HEK293 (cell line): ENCODE data around the gene SREBF2.

Source experiments
- CTCF ChIA-PET: fragments of 350-600 bp; formaldehyde crosslinking; extraction: SDS; loops from one replicate; lab custom pipeline; 2021; ENCODE audit warnings: antibody characterized with exemption; lab: Yijun Ruan, JAX
- POLR2A ChIA-PET: fragments of 300-600 bp; formaldehyde crosslinking; extraction: SDS; loops from one replicate; lab custom pipeline; 2020; ENCODE audit warnings: antibody characterized with exemption, inconsistent platforms; lab: Yijun Ruan, JAX
- H3K27ac ChIP-seq: fragments of 200-500 bp; sonication (Bioruptor generic); 2 replicates; pipeline ENCODE4 v1.5.1; 2014; ENCODE audit warnings: low read depth, low read length, control low read depth, inconsistent platforms; ENCODE audit errors: extremely low read depth
- H3K36me3 ChIP-seq, 2 experiments: fragments of 200-500 bp in 1 of 2; sonication (Bioruptor generic) in 1 of 2; 1 replicate in 1 of 2; 2 replicates in 1 of 2; pipeline ENCODE4 v1.5.1; 2014 to 2017; ENCODE audit warnings: inconsistent platforms in 2 of 2, low read length in 2 of 2; ENCODE audit not compliant: control insufficient read depth in 2 of 2, insufficient read depth in 1 of 2
- H3K4me1 ChIP-seq: fragments of 200-500 bp; sonication (Bioruptor generic); 2 replicates; pipeline ENCODE4 v1.5.1; 2014; ENCODE audit warnings: mild to moderate bottlenecking, low read length, inconsistent platforms; ENCODE audit not compliant: control insufficient read depth, insufficient read depth
- H3K4me3 ChIP-seq: 2 replicates; pipeline ENCODE4 v1.5.1; 2011; ENCODE audit warnings: low read depth, mild to moderate bottlenecking, control low read depth, low read length, moderate library complexity
- H3K9me3 ChIP-seq: fragments of 200-500 bp; sonication (Bioruptor generic); 2 replicates; pipeline ENCODE4 v1.5.1; 2014; ENCODE audit warnings: low read depth, low read length, inconsistent platforms; ENCODE audit not compliant: control insufficient read depth, insufficient read depth
- KLF1 ChIP-seq: fragments of 450-650 bp; formaldehyde crosslinking; IDR thresholded peaks from 2 replicates; pipeline ENCODE4 v1.5.1; 2016; ENCODE audit warnings: missing biosample characterization, missing genetic modification characterization
- KLF16 ChIP-seq: fragments of 450-650 bp; formaldehyde crosslinking; IDR thresholded peaks from 2 replicates; pipeline ENCODE4 v1.5.1; 2017; ENCODE audit warnings: missing biosample characterization, missing genetic modification characterization
- OVOL3 ChIP-seq: fragments of 450-650 bp; formaldehyde crosslinking; IDR thresholded peaks from 2 replicates; pipeline ENCODE4 v1.5.1; 2016; ENCODE audit warnings: missing biosample characterization, missing genetic modification characterization
- SCRT1 ChIP-seq: fragments of 450-650 bp; formaldehyde crosslinking; IDR thresholded peaks from 2 replicates; pipeline ENCODE4 v1.5.1; 2016; ENCODE audit warnings: missing biosample characterization, missing genetic modification characterization, borderline replicate concordance
- SCRT2 ChIP-seq: fragments of 450-650 bp; formaldehyde crosslinking; IDR thresholded peaks from 2 replicates; pipeline ENCODE4 v1.5.1; 2016; ENCODE audit warnings: missing biosample characterization, missing genetic modification characterization
- YY1 ChIP-seq: fragments of 450-650 bp; formaldehyde crosslinking; IDR thresholded peaks from 2 replicates; pipeline ENCODE4 v1.5.1; 2018; ENCODE audit warnings: missing biosample characterization, missing genetic modification characterization
- ZBTB21 ChIP-seq: fragments of 450-650 bp; formaldehyde crosslinking; IDR thresholded peaks from 2 replicates; pipeline ENCODE4 v1.5.1; 2017; ENCODE audit warnings: missing biosample characterization, missing genetic modification characterization
- ZBTB7A ChIP-seq: fragments of 450-650 bp; formaldehyde crosslinking; IDR thresholded peaks from 2 replicates; pipeline ENCODE4 v1.5.1; 2016; ENCODE audit warnings: low read depth, missing biosample characterization, missing genetic modification characterization
- ZBTB8A ChIP-seq: fragments of 450-650 bp; formaldehyde crosslinking; IDR thresholded peaks from 2 replicates; pipeline ENCODE4 v1.5.1; 2016; ENCODE audit warnings: missing biosample characterization, missing genetic modification characterization
- ZFP3 ChIP-seq: fragments of 450-650 bp; formaldehyde crosslinking; IDR thresholded peaks from 2 replicates; pipeline ENCODE4 v1.5.1; 2016; ENCODE audit warnings: low read depth, missing biosample characterization, missing genetic modification characterization
- ZFP37 ChIP-seq: fragments of 450-650 bp; formaldehyde crosslinking; IDR thresholded peaks from 2 replicates; pipeline ENCODE4 v1.5.1; 2016; ENCODE audit warnings: missing biosample characterization, missing genetic modification characterization
- ZIC2 ChIP-seq: fragments of 450-650 bp; formaldehyde crosslinking; IDR thresholded peaks from 2 replicates; pipeline ENCODE4 v1.5.1; 2016; ENCODE audit warnings: missing biosample characterization, missing genetic modification characterization
- ZNF174 ChIP-seq: fragments of 450-650 bp; formaldehyde crosslinking; IDR thresholded peaks from 2 replicates; pipeline ENCODE4 v1.5.0; 2017; ENCODE audit warnings: missing biosample characterization, mild to moderate bottlenecking, missing genetic modification characterization
- ZNF202 ChIP-seq: fragments of 450-650 bp; formaldehyde crosslinking; IDR thresholded peaks from 2 replicates; pipeline ENCODE4 v1.5.1; 2016; ENCODE audit warnings: missing biosample characterization, missing genetic modification characterization, borderline replicate concordance
- ZNF341 ChIP-seq: fragments of 450-650 bp; formaldehyde crosslinking; IDR thresholded peaks from 2 replicates; pipeline ENCODE4; 2016; ENCODE audit warnings: low read depth, missing biosample characterization, missing genetic modification characterization
- ZNF433 ChIP-seq: fragments of 450-650 bp; formaldehyde crosslinking; IDR thresholded peaks from 2 replicates; pipeline ENCODE4 v1.5.1; 2016; ENCODE audit warnings: missing biosample characterization, missing genetic modification characterization, low read depth
- ZNF513 ChIP-seq: fragments of 450-650 bp; IDR thresholded peaks from 2 replicates; pipeline ENCODE4 v1.5.1; 2018; ENCODE audit warnings: missing biosample characterization, missing genetic modification characterization
- ZNF529 ChIP-seq: fragments of 450-650 bp; formaldehyde crosslinking; IDR thresholded peaks from 2 replicates; pipeline ENCODE4 v1.5.1; 2017; ENCODE audit warnings: missing genetic modification characterization, missing biosample characterization; ENCODE audit not compliant: insufficient replicate concordance
- ZNF558 ChIP-seq: fragments of 450-650 bp; formaldehyde crosslinking; IDR thresholded peaks from 2 replicates; pipeline ENCODE4 v1.5.1; 2016; ENCODE audit warnings: missing biosample characterization, missing genetic modification characterization
- ZNF585B ChIP-seq: fragments of 450-650 bp; formaldehyde crosslinking; IDR thresholded peaks from 2 replicates; pipeline ENCODE4 v1.5.1; 2016; ENCODE audit warnings: missing biosample characterization, missing genetic modification characterization
- ZNF610 ChIP-seq: fragments of 450-650 bp; formaldehyde crosslinking; IDR thresholded peaks from 2 replicates; pipeline ENCODE4 v1.5.1; 2016; ENCODE audit warnings: missing biosample characterization, missing genetic modification characterization, borderline replicate concordance
- ZNF621 ChIP-seq: fragments of 450-650 bp; formaldehyde crosslinking; IDR thresholded peaks from 2 replicates; pipeline ENCODE4 v1.5.1; 2017; ENCODE audit warnings: missing biosample characterization, missing genetic modification characterization
- ZNF791 ChIP-seq: fragments of 450-650 bp; formaldehyde crosslinking; IDR thresholded peaks from 2 replicates; pipeline ENCODE4 v1.5.1; 2016; ENCODE audit warnings: missing biosample characterization, missing genetic modification characterization
- ZNF792 ChIP-seq: fragments of 450-650 bp; formaldehyde crosslinking; IDR thresholded peaks from 2 replicates; pipeline ENCODE4 v1.5.1; 2016; ENCODE audit warnings: missing biosample characterization, missing genetic modification characterization
- ZNF837 ChIP-seq: fragments of 450-650 bp; formaldehyde crosslinking; IDR thresholded peaks from 2 replicates; pipeline ENCODE4 v1.5.1; 2016; ENCODE audit warnings: missing biosample characterization, missing genetic modification characterization
- TF ChIP-seq, protein P1 (sequence below): fragments of 450-650 bp; formaldehyde crosslinking; IDR thresholded peaks from 2 replicates; pipeline ENCODE4 v1.5.1; 2016; ENCODE audit warnings: missing biosample characterization, missing genetic modification characterization

The SREBF2 gene

DNA sequence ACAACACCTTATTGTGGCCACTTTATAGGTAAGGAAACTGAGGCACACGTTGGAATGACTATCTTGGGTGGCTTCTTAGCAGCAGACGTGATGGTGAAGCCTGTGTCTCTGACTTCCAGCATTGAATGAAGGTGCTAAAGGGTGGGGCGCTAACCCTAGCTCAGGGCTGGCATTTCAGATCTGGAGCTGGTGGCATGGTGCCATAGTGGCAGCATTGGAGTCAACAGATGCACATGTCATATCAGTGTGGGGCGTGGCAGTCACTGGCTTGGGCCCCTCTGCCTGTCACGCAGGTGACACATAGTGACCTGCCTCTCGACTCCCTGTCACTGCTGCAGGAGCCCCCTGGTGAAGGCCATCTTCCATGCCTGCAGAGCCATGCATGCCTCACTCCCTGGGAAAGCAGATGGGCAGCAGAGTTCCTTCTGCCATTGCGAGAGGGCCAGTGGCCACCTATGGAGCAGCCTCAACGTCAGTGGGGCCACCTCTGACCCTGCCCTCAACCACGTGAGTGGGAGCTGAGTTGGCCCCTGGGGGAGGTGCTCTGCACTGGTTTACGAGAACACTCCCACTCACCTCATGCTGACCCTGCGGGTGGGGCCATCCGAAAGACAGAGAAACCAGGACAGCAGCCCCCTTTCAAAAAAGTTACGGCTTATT lies 67.2 kb downstream of the SREBF2 start (continued):
- no peak for TF ChIP-seq ZNF513
- TF ChIP-seq, all 188 proteins: peak for 5

DNA sequence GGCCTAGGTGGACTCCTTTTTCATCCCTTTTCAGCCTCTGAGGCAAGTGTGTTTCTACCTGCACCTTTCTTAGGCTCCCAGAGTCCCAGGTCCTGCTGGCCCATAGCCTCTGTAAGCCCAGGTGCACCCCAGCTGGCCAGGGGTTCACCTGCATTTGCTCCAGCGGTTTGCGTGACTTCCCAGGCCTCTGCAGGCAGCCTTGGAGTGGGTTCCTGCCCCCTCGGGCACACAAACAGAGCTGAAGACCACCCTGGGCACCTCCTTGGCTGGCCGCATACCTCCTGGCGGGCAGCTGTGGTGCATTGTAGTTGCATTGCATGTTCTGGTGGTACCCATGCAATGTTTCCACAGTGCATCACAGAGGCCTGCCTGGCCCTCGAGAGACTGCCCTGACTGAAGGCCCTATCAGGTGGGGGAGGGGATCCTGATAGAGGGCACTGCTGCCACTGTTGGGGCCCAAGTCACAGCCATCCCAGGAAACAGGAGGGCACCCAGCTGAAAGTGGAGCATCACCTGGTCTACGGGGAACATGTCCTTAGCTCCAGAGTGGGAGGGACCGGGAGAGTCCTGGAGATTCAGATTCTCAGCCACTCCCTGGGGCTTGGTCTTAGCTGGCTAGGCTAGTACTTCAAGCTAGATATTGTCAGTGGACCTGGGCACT lies 67.9 kb downstream of the SREBF2 start:
- CTCF ChIA-PET: interaction anchor here (0.6 to 1.1 kb wide), 3 partner anchors 154 to 204 kb away, joined by 3 to 4 read pairs (median 3); no protein-coding TSS in a partner anchor
- POLR2A ChIA-PET: no interaction called here
- H3K36me3 ChIP-seq: peaks cover 12 to 85% of the 10 kb centered on the region in 2 experiments; a peak in 2 of 3 replicates
- no peak overlapping the region for H3K27ac ChIP-seq
- no peak for TF ChIP-seq ZNF621 (tag by site-specific recombination)
- TF ChIP-seq ZFP37: no peak
- TF ChIP-seq ZNF585B (tag by site-specific recombination): no peak
- no peaks in the 10 kb centered on the region for H3K9me3 ChIP-seq
- H3K4me1 ChIP-seq: no peaks in the 10 kb centered on the region
- no peak overlapping the region for H3K4me3 ChIP-seq

GRCh38 chr22:41902016-41902415 lies 69.1 kb downstream of the SREBF2 start:
- TF ChIP-seq ZNF791 (tag by site-specific recombination) (no peak), KLF1 (tag by site-specific recombination) (no peak), ZNF558 (tag by site-specific recombination) (no peak), ZNF837 (tag by site-specific recombination) (no peak), YY1 (tag by site-specific recombination) (no peak), ZNF621 (tag by site-specific recombination) (no peak), ZNF341 (no peak), SCRT2 (tag by site-specific recombination) (no peak), ZNF202 (no peak), OVOL3 (tag by site-specific recombination) (no peak), ZNF529 (tag by site-specific recombination) (no peak)
- ChIA-PET POLR2A (no interaction called here), CTCF (interaction anchor here (1.2 kb wide), 1 partner anchor 39 kb away, joined by 3 read pairs; no protein-coding TSS in a partner anchor)
- Histone ChIP-seq H3K4me3 (no peak overlapping the region), H3K4me1 (no peaks in the 10 kb centered on the region), H3K27ac (no peak overlapping the region), H3K9me3 (no peaks in the 10 kb centered on the region), H3K36me3 (peaks cover 12 to 80% of the 10 kb centered on the region in 2 experiments; a peak in 2 of 3 replicates)

DNA sequence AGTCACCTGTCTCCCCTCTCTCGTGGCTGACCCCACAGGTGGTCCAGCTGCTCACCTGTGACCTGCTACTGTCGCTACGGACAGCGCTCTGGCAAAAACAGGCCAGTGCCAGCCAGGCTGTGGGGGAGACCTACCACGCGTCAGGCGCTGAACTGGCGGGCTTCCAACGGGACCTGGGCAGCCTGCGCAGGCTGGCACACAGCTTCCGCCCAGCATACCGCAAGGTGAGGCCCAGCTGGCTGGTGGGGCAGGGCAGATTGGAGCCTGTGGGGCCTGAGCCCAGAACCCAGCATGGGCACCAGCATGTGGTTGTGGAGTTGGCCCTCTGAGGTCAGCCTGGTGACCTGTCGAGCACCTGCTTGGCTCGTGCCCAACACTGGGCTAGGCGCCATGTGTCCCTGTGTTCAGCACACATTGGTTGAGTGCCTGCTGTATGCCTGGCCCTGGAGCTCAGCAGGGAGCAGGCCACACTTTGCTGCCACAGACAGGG lies 70.1 kb downstream of the SREBF2 start:
- POLR2A ChIA-PET: interaction anchor here (1.0 to 1.2 kb wide), 3 partner anchors 9 to 12 kb away, joined by 3 to 4 read pairs (median 3); partner anchors contain the start of gene SHISA8

More for the DNA sequence above, 70.1 kb downstream of the SREBF2 start:
- CTCF ChIA-PET: interaction anchor here (0.6 to 2.9 kb wide), 2 partner anchors 21 to 206 kb away, joined by 3 to 13 read pairs; no protein-coding TSS in a partner anchor
- no peak overlapping the region for H3K27ac ChIP-seq
- H3K9me3 ChIP-seq: no peaks in the 10 kb centered on the region
- peaks cover 10 to 81% of the 10 kb centered on the region in 2 experiments; a peak in 2 of 3 replicates for H3K36me3 ChIP-seq
- TF ChIP-seq ZFP3 (tag by site-specific recombination) (no peak), ZIC2 (tag by site-specific recombination) (peak; percentile 98), ZBTB21 (tag by site-specific recombination) (no peak), YY1 (tag by site-specific recombination) (no peak), KLF16 (no peak), SCRT1 (peak; percentile 94), ZNF433 (tag by site-specific recombination) (no peak), SCRT2 (tag by site-specific recombination) (peak; percentile 87), ZBTB7A (tag by site-specific recombination) (no peak), ZBTB8A (tag by site-specific recombination) (peak; percentile 39; the same call in 1 of the 2 replicates), ZNF610 (no peak), ZNF792 (peak; percentile 88; the same call in 1 of the 2 replicates), ZNF174 (no peak)
- TF ChIP-seq, protein P1, sequence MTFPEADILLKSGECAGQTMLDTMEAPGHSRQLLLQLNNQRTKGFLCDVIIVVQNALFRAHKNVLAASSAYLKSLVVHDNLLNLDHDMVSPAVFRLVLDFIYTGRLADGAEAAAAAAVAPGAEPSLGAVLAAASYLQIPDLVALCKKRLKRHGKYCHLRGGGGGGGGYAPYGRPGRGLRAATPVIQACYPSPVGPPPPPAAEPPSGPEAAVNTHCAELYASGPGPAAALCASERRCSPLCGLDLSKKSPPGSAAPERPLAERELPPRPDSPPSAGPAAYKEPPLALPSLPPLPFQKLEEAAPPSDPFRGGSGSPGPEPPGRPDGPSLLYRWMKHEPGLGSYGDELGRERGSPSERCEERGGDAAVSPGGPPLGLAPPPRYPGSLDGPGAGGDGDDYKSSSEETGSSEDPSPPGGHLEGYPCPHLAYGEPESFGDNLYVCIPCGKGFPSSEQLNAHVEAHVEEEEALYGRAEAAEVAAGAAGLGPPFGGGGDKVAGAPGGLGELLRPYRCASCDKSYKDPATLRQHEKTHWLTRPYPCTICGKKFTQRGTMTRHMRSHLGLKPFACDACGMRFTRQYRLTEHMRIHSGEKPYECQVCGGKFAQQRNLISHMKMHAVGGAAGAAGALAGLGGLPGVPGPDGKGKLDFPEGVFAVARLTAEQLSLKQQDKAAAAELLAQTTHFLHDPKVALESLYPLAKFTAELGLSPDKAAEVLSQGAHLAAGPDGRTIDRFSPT: peak; percentile 81
- no peak overlapping the region for H3K4me3 ChIP-seq
- H3K4me1 ChIP-seq: no peaks in the 10 kb centered on the region
